ENCODE data around the gene DHX29. TPM values are rescaled to one million over a fixed set of nuclear protein-coding genes. Genes with fewer than 3 reads are reported as not detected.

DHX29 gene
- total RNA-seq, result 10 to 100 TPM in 1 of 2 donors, 1 to 10 TPM in 1; 9.0 to 16.8 TPM

- Mint-ChIP-seq H3K4me1 (peaks cover 12% of the 10 kb centered on the region), H3K36me3 (ENCODE audit: low read depth) (peaks cover 23% of the 10 kb centered on the region), H3K27me3 (no peaks in the 10 kb centered on the region), H3K4me3 (no peak within 1 kb of the TSS), H3K9me3 (no peaks in the 10 kb centered on the region), H3K27ac (no peak within 1 kb of the TSS)
- peak; percentile 97 for ATAC-seq (replicated peaks)
Measured at GRCh38 chr5:55307383-55308253, at the start of gene DHX29, which contains the start of gene MTREX. Gene DHX29 (minus strand): TSS chr5:55307694. CDS start chr5:55307573, 121 bp downstream. Gene MTREX (plus strand): TSS chr5:55307989. CDS start chr5:55308014, 25 bp downstream.

DNA sequence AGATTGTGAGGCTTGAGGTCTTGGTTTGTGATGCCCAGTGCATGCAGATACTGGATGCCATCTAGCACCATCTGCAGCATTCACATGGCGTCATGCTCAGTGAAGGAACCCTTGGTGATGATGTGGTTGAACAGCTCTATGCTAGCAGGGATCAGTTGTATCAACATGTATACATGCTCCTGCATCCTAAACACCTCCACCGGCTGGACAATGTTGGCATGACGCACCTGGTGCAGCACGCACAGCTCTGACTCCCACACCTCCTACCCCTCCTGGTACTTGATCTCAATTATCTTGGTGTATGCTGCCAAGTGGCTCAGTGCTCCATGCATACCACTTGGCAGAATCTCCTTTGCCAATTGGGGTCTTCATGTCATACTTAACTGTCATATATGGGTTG, 49.4 kb upstream of the DHX29 start:
- H3K4me1 Mint-ChIP-seq, result no peaks in the 10 kb centered on the region
- H3K36me3 Mint-ChIP-seq (ENCODE audit: low read depth), result peaks cover 87% of the 10 kb centered on the region
- no peak overlapping the region for H3K4me3 Mint-ChIP-seq
- no peaks in the 10 kb centered on the region for H3K27me3 Mint-ChIP-seq
- no peak overlapping the region for H3K27ac Mint-ChIP-seq
- no peak for ATAC-seq (replicated peaks)
- no peaks in the 10 kb centered on the region for H3K9me3 Mint-ChIP-seq

DNA sequence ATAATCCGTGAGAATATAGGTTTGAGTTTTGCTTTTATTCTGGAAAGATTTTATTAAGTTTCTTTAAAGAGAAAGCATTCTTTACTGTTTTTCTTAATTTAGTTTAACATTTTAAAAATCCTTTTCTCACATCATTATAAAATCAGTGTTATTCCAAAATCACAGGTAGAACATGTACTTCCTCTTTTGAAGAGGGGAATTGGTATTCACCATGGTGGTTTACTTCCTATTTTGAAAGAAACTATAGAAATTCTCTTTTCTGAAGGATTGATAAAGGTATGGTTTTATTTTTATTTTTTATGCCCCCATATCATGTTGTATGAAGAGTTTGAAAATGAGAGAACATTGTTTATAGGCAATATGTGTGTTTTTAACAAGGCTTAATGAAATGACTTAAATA, 43.3 kb upstream of the DHX29 start:
- ATAC-seq (replicated peaks), result no peak
- no peak overlapping the region for H3K27ac Mint-ChIP-seq
- no peak overlapping the region for H3K4me3 Mint-ChIP-seq
- no peaks in the 10 kb centered on the region for H3K4me1 Mint-ChIP-seq
- H3K9me3 Mint-ChIP-seq, result no peaks in the 10 kb centered on the region
- no peaks in the 10 kb centered on the region for H3K27me3 Mint-ChIP-seq
- H3K36me3 Mint-ChIP-seq (ENCODE audit: low read depth), result peaks cover 100% of the 10 kb centered on the region

DNA sequence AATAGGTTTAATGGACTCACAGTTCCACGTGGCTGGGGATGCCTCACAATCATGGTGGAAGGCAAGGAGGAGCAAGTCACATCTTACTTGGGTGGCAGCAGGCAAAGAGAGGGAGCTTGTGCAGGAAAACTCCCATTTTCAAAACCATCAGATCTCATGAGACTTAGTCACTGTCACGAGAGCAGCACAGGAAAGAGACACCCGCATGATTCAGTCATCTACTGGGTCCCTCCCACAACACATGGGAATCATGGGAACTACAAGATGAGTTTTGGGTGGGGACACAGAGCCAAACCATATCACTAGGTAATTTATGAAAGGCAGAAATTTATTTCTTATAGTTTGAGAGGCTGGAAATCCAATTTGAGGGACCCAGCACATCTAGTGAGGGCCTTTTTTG, 40.3 kb upstream of the DHX29 start:
- Mint-ChIP-seq H3K27ac (no peak overlapping the region), H3K4me1 (peaks cover 4% of the 10 kb centered on the region), H3K27me3 (no peaks in the 10 kb centered on the region), H3K4me3 (no peak overlapping the region), H3K36me3 (ENCODE audit: low read depth) (peaks cover 100% of the 10 kb centered on the region), H3K9me3 (no peaks in the 10 kb centered on the region)
- no peak for ATAC-seq (replicated peaks)

DNA sequence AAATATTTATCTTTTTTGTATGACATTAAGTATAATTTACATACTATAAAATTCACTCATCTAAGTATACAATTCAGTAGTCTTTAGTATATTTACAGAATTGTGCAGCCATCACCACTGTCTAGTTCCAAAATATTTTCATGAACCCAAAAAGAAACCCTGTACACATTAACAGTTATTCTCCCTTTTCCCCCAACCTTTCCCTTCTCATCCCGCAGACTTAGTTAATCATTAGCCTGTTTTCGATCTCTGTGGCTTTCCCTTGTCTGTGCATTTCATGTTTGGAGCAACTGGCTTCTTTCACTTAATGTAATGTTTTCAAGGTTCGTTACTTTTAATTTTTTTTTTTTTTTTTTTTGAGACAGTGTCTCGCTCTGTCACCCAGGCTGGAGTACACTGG, 37.8 kb upstream of the DHX29 start:
- Mint-ChIP-seq H3K4me1 (peaks cover 4% of the 10 kb centered on the region), H3K4me3 (no peak overlapping the region), H3K9me3 (no peaks in the 10 kb centered on the region), H3K27ac (no peak overlapping the region), H3K27me3 (no peaks in the 10 kb centered on the region), H3K36me3 (ENCODE audit: low read depth) (peaks cover 99% of the 10 kb centered on the region)
- no peak for ATAC-seq (replicated peaks)

GRCh38 chr5:55344392-55344992, 37.0 kb upstream of the DHX29 start:
- no peak overlapping the region for H3K4me3 Mint-ChIP-seq
- H3K9me3 Mint-ChIP-seq, result no peaks in the 10 kb centered on the region
- H3K27me3 Mint-ChIP-seq, result no peaks in the 10 kb centered on the region
- peaks cover 4% of the 10 kb centered on the region for H3K4me1 Mint-ChIP-seq
- H3K36me3 Mint-ChIP-seq (ENCODE audit: low read depth), result peaks cover 97% of the 10 kb centered on the region
- H3K27ac Mint-ChIP-seq, result peak overlapping the region; percentile 70
- no peak for ATAC-seq (replicated peaks)

DNA sequence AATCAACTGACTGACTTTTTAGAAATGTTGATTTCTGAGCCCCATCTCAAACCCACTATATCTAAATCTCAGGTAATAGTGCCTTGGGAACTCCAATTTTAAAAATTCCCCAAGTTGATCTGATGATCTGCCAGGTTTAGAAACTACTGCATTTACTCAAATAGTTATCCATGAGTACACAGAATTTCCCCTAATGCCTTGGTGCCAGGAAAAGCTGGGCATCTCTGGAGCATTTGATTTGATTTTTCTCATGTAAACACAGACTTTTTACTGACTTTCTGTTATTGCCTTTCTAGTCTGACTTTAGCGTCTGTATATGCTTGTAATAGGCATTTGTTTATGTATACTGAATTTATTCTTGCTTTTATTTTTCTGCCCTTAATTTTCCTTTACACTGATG, 36.1 kb upstream of the DHX29 start:
- Mint-ChIP-seq H3K36me3 (ENCODE audit: low read depth) (peaks cover 97% of the 10 kb centered on the region), H3K9me3 (no peaks in the 10 kb centered on the region), H3K27ac (no peak overlapping the region), H3K4me1 (peaks cover 4% of the 10 kb centered on the region), H3K4me3 (no peak overlapping the region), H3K27me3 (no peaks in the 10 kb centered on the region)
- ATAC-seq (replicated peaks), result no peak

GRCh38 chr5:55343107-55343506, 35.6 kb upstream of the DHX29 start:
- Mint-ChIP-seq H3K4me3 (no peak overlapping the region), H3K27ac (no peak overlapping the region), H3K27me3 (no peaks in the 10 kb centered on the region), H3K9me3 (no peaks in the 10 kb centered on the region), H3K4me1 (peaks cover 8% of the 10 kb centered on the region), H3K36me3 (ENCODE audit: low read depth) (peaks cover 97% of the 10 kb centered on the region)
- no peak for ATAC-seq (replicated peaks)

DNA sequence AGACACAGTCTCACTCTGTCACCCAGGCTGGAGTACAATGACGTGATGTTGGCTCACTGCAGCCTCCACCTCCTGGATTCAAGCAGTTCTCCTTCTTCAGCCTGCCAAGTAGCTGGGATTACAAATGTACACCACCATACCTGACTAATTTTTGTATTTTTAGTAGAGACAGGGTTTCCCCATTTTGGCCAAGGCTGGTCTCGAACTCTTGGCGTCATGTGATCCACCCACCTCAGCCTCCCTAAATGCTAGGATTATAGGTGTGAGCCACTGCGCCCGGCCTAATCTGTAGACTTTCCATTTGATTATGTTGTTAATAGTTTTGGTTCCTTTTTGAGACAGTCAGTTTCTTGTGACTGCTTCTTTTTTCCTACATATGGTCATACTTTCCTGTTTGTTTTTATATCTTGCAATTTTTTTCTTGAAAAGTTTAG, 31.3 kb upstream of the DHX29 start:
- Mint-ChIP-seq H3K27me3 (no peaks in the 10 kb centered on the region), H3K9me3 (no peaks in the 10 kb centered on the region), H3K4me3 (peak overlapping the region; percentile 43), H3K36me3 (ENCODE audit: low read depth) (peaks cover 82% of the 10 kb centered on the region), H3K4me1 (peaks cover 5% of the 10 kb centered on the region), H3K27ac (peak overlapping the region; percentile 58)
- peak; percentile 90 for ATAC-seq (replicated peaks)

- Mint-ChIP-seq H3K4me1 (peaks cover 7% of the 10 kb centered on the region), H3K27ac (peak overlapping the region; percentile 58), H3K4me3 (peak overlapping the region; percentile 43), H3K9me3 (no peaks in the 10 kb centered on the region), H3K27me3 (no peaks in the 10 kb centered on the region), H3K36me3 (ENCODE audit: low read depth) (peaks cover 82% of the 10 kb centered on the region)
- peak; percentile 44 for ATAC-seq (replicated peaks)
Measured at GRCh38 chr5:55338092-55338613, 30.7 kb upstream of the DHX29 start.

DNA sequence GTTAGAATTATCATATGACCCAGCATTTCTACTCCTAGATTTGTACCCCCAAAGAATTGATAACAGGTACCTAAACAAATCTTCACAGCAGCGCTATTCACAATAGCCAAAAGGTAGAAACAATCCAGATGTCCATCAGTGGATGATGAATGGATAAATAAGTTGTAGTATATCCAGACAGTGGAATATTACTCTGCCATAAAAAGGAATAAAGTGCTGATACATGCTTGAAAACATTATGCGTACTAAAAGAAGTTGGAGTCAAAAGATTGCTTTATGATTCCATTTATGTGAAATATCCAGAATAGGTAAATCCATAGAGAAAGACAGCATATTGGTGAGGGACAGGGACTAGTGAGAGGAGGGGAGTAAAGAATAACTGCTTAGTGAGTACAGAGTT, 26.3 kb upstream of the DHX29 start:
- ATAC-seq (replicated peaks), result no peak
- no peaks in the 10 kb centered on the region for H3K9me3 Mint-ChIP-seq
- peaks cover 20% of the 10 kb centered on the region for H3K4me1 Mint-ChIP-seq
- H3K27ac Mint-ChIP-seq, result no peak overlapping the region
- H3K36me3 Mint-ChIP-seq (ENCODE audit: low read depth), result peaks cover 85% of the 10 kb centered on the region
- no peaks in the 10 kb centered on the region for H3K27me3 Mint-ChIP-seq
- no peak overlapping the region for H3K4me3 Mint-ChIP-seq

- Mint-ChIP-seq H3K4me3 (no peak overlapping the region), H3K36me3 (ENCODE audit: low read depth) (peaks cover 85% of the 10 kb centered on the region), H3K4me1 (peaks cover 15% of the 10 kb centered on the region), H3K27ac (no peak overlapping the region), H3K9me3 (no peaks in the 10 kb centered on the region), H3K27me3 (no peaks in the 10 kb centered on the region)
- ATAC-seq (replicated peaks), result no peak
Measured at GRCh38 chr5:55333017-55333416, 25.5 kb upstream of the DHX29 start.

- ATAC-seq (replicated peaks), result no peak
- H3K27me3 Mint-ChIP-seq, result no peaks in the 10 kb centered on the region
- no peak overlapping the region for H3K4me3 Mint-ChIP-seq
- H3K36me3 Mint-ChIP-seq (ENCODE audit: low read depth), result peaks cover 88% of the 10 kb centered on the region
- peaks cover 23% of the 10 kb centered on the region for H3K4me1 Mint-ChIP-seq
- no peaks in the 10 kb centered on the region for H3K9me3 Mint-ChIP-seq
- H3K27ac Mint-ChIP-seq, result no peak overlapping the region
Measured at GRCh38 chr5:55331321-55331720, 23.8 kb upstream of the DHX29 start.

GRCh38 chr5:55327281-55327680, 19.8 kb upstream of the DHX29 start:
- H3K27me3 Mint-ChIP-seq, result no peaks in the 10 kb centered on the region
- H3K4me3 Mint-ChIP-seq, result peak overlapping the region; percentile 26
- H3K4me1 Mint-ChIP-seq, result peaks cover 22% of the 10 kb centered on the region
- no peaks in the 10 kb centered on the region for H3K9me3 Mint-ChIP-seq
- H3K27ac Mint-ChIP-seq, result peak overlapping the region; percentile 76
- peaks cover 98% of the 10 kb centered on the region for H3K36me3 Mint-ChIP-seq (ENCODE audit: low read depth)
- ATAC-seq (replicated peaks), result no peak

DNA sequence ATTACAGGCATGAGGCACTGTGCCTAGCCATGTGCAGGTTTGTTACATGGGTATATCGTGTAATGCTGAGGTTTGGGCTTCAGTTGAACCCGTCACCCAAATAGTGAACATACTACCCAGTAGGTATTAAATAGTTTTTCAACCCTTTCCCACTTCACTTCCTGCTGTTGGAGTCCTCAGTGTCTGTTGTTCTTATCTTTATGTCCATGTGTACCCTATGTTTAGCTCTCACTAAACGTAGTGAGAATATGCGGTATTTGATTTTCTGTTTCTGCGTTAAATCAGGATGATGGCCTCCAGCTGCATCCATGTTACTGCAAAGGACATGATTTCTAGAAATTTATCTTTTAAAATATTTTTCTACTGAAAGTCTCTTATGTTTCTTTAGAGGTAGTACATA, 18.1 kb upstream of the DHX29 start:
- Mint-ChIP-seq H3K27ac (no peak overlapping the region), H3K4me3 (no peak overlapping the region), H3K9me3 (no peaks in the 10 kb centered on the region), H3K36me3 (ENCODE audit: low read depth) (peaks cover 86% of the 10 kb centered on the region), H3K27me3 (no peaks in the 10 kb centered on the region), H3K4me1 (peaks cover 17% of the 10 kb centered on the region)
- no peak for ATAC-seq (replicated peaks)
